ENCODE data around the gene P3H2.
A peak's percentile ranks its signal among the peaks of the same experiment; 100 is the strongest.

The P3H2 gene

DNA sequence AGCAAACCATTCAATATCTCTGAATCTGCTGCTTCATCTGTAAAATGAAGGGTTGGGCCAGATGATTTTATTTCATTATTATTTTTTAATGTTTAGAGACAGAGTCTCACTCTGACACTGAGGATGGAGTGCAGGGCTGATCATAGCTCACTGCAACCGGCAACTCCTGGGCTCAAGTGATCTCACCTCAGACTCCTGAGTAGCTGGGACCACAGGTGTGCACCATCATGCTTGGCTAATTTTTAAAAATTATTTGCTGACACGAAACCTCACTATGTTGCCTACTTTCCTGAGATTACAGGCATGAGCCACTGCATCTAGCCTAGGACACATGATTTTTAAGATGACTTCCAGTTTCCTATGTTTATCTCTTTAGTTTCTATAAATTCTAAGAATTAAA lies 105.8 kb downstream of the P3H2 start:
- DNase-seq, result no peak

DNA sequence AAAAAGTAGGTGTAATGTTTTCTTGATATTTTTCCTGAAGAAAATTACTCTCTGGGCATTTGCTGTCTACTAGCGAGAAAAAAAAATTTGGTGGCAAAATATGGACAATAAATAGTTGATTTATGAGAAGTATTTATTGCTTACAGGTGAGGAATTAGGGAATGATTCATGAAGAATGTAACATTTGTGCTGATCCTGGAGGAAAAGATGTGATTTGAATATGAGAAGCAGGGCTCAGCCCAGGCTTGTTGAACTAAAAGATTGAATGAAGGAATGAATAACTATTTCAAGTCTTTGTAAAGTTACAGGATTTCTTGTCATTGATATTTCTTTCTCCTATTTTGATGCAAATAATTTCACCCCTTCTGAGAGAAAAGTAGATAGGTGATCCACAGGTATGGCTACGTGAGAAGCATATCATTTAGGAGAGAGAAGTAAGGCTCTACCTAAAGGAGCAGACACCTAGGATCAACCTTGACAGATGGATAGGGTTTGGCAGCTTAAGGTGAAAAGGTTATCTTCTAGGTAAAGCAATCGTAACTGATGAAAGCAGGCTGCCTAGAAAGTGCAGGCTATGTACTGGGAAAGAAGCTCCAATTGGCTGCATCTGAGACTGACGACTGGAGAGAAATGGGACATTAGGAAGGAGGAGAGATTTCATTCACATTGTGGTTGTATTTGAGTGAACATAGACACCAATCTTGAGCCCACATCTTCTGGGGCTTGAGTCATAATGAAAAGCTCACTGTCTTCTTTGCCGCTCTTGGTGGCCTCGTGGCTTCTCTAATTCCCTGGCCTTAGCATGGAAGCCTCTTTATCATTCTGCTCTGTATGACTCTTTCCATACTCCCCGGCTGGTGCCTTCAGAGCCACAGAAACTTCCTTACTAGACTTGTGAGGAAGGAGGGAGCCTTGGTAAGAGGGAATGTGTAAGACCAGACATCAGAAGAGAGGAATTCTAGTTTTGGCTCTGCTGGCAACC lies 106.5 kb downstream of the P3H2 start:
- DNase-seq, result no peak

DNA sequence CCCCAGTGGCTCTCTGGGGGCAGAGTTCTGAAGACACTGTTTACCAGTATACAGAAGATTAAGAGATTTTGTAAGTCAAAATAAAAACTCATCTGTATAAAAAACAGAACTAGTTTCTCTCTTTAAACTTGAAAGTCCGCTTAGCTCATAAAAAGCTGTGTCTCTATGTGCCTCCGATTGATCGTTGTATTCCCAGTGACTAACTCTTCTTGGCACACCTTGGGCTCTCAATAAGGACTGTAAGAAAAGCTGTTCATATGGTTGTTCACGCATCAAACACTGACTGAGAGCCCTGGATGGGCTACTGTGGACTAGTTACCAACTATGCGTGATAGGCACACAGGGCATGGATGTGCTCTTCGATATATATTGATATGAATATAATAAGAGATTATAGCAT lies 107.9 kb downstream of the P3H2 start:
- no peak for DNase-seq

DNA sequence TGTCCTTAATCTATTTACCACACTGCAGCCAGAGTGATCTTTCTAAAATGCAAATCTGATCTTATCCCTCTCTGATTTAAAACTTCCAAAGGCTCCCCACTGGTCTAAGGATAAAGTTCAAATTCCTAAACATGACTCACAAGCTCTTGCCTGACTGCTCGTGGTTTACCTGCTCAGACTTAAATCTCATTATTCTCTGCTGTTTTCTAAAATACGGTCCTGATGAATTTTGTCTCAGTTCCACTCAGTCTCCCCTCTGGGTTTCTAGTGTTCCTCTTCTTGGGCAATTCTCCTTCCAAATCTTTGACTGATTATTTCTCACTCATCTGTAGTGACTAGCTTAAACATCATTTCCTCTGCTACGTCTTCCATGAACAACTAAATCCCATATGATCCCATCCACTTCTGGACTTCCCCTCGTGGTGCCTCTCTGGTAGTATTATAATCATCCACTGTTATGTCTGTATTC lies 108.3 kb downstream of the P3H2 start:
- no peak for DNase-seq

DNA sequence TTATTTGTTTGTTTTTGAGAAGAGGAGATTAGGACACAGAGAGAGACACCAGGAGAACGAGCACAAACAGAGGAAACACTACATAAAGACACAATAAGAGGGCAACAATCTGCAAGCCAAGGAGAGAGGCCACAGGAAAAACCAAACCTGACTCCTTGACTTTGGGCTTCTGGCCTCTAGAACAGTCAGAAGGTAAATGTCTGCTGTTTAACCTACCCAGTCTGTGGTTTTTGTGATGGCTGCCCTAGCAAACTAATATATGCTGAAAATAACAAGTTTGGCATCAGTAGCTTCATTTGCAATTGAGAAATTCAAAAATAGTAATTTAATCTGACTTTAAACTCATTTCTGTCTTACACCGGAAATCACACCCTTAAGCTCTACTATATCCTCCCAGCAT lies 110.2 kb downstream of the P3H2 start:
- no peak for DNase-seq

- DNase-seq, result no peak
These were observed 111.1 kb downstream of the P3H2 start for GRCh38 chr3:190009614-190010013.

- peak; percentile 45 for DNase-seq
These were observed 112.3 kb downstream of the P3H2 start for GRCh38 chr3:190008432-190008831.

DNA sequence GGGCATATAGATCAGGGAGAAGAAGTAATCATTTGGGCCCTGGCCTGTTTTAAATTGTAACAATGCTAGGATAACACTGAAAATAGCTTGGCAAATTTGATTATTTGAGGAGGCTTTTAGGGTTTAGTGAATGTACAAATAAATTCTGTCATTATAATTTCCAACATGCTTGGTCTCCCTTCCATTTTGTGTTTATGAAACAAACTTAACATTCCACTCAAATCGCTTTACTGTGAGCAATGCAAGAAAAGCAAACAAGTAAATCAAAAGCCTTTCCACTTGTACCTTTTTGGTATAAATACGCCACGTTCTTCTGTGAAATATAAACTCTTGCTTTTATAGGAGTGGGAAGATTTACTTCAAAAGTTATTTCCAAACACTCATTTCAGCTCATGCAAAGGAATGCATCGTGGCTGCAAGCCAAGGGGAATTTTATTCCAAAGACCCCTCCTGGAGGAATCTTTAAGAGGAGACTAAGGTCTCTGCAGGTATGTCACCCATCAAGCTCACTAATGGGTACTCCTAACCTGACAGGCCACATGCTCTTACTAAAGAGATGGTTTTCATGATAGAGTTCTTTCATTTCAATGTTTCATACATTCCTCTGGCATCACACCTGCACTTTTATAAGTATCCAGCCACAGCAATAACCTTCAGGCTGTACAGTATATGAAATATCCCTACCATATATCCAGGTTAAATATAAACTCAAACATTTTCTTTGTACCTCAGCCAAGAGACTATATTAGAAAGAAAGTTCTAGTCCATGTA lies 115.2 kb downstream of the P3H2 start:
- no peak for DNase-seq

GRCh38 chr3:190004656-190005055 lies 116.0 kb downstream of the P3H2 start:
- DNase-seq, result no peak

- no peak for DNase-seq
These were observed 117.0 kb downstream of the P3H2 start for GRCh38 chr3:190003681-190004123.

DNA sequence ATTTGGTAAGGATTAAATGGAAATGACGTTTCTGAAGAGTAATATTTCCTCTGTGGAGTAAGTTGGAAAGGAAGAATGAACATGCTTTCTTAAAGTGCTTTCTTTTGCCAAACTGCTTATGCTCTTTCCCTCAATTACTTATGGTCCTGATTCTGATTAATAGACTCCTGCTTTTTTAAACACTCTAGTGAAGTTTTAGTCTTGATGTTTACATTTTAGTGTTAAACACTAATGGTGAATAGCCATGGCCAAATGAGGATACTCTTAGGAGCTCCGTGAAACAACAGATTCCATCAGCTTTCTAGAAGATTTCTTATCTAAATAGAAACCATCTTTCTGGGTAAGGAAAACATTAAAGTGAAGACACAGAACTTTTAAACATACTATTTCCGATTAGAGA lies 117.6 kb downstream of the P3H2 start:
- no peak for DNase-seq

DNA sequence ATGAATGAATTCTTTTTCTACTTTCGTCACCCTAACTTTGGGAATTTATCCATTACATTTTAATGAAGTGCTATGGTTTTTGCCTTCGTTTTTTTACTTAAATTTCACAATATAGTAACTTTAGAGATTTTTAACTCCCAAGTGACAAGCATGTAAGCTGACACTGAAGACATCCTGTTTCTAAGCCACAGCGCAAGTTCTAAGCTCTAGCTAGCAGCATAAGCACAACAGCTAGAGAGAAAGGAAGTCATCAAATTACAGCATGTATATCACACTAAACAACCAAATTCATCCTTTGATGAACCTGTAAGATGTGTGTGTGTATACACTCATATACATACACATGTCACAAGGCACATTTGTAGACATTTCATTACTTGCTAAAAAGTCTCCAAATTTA lies 119.3 kb downstream of the P3H2 start:
- DNase-seq, result no peak

- no peak for DNase-seq
These were observed 119.9 kb downstream of the P3H2 start for GRCh38 chr3:190000861-190001196.

DNA sequence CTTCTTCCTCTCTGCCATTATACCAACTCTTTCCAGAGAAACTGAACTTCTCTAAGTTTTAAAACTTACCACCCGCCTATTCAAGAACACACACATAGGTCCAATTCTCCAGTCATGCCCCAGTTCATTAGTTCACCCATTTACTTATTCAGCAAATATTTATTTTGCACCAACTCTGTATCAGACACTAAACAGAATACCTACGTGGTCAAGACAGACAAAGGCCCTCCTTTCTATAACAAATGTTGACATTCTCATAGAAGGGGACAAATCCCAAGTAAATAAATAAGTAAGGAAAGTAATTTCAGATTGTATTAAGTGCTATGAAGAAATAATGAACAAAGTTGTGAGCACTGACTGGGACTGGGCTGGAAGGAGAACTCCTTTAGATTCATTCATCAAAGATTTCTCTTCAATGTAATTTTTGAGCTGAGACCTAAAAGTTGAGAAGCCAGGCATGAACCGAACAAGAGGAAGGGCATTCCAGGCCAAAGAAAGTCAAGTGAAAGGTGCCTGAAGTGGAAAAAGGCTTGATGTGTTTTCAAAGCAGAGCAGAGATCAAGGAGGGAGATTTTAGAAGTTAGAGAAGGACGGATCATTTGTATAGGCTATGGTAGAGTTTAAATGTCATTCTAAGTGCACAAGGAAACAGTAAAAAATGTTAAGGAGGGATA lies 120.4 kb downstream of the P3H2 start:
- no peak for DNase-seq

DNA sequence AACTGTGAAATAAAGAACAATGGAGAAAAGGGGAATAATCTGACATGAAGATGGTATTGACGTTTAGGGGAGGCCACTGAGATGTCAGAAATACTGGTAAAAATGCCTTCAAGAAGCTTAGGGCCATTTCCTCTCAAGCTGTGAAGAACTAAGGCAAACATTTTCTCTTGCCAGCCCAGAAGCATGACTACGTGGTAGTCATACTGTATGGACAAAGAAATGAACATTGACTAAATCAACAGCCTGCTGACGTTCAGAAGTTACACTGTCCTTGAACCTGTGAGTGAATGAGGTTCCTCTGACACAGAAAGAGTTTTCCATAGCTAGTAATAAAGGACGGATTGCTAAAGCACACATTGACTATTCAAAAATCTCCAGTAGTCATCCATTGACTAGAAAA lies 121.0 kb downstream of the P3H2 start:
- no peak for DNase-seq

- DNase-seq, result peak; percentile 77
These were observed 125.6 kb downstream of the P3H2 start for GRCh38 chr3:189995129-189995528.

- no peak for DNase-seq
These were observed 129.9 kb downstream of the P3H2 start for GRCh38 chr3:189990826-189991225.

- DNase-seq, result no peak
These were observed 131.8 kb downstream of the P3H2 start for GRCh38 chr3:189988854-189989253.

DNA sequence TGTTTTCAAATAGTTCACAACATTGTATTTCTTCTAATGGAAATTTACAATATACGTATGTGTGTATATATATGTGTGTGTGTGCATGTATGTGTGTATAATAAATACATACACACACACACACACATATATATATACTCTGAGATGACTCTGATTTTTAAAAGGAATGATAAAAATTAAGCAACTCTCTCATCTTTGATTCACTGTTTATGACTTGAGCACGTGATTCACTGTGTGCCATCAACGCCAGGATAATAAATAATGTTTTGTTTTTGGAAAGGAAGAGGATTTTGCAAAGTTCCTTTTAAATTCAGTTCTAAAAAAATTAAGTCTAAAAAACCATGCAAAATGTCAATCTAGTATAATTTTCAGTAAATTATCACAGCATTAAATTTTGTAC lies 132.4 kb downstream of the P3H2 start:
- DNase-seq, result no peak

DNA sequence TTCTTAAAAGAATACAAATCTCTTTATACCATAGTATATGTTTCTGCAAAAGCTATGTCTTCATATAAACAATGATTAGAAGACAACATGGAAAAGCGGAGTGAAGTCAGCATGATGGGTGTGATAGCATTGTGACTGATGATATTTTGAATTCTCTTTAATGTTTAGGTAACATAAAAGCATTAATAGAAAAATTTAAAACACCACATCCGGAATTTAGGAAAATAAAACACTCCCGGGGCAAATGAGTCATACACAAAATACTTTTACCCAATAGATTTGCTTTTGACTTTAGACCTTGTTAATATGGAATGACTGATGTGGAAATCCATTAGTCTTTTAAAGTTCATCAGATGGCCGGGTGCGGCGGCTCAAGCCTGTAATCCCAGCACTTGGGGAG lies 134.7 kb downstream of the P3H2 start:
- DNase-seq, result no peak

DNA sequence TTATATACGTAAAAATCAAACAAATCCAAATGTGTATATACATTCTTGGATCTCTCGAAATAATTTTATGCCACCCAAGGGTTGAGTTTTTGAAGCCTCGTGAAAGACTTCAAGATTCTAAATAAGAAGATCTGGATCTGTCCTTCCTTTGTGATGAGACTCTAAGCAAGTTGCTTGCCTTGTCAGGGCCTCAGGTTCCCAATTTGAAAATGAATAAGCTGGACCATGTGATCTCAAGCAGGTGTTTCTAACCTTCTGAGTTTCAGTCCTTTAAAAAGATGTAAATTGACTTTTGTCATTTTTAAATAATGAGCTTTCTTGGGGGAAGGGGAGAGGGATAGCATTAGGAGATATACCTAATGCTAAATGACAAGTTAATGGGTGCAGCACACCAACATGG lies 137.1 kb downstream of the P3H2 start:
- no peak for DNase-seq

DNA sequence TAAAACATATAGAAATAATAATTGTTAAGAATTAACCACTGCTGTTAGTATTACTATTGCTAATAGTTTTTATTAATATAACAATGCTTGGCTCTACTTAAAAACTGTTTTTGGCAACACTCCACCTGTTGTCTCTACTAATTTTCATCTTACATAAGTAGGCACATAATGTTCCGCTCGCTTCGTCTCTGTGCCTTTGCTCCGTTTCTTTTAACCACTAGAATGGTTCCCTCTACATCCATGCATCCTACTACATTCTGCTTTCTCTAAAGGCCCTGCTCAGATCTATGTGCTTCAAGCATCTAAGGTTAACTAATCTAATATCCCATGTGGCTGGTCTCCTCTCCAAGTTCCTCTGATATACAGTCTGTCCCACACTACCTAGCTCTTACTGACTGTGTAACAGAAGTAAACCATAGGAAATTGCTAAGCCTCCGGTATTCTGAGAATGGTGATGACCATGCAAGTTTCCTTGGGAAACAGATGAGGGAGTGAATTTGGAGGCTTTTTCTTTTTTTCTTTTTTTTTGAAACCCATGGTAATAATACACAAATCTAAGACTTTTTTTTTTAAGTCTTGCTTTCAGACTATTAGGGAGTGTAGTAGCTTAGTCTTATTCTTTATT lies 138.3 kb downstream of the P3H2 start:
- no peak for DNase-seq

GRCh38 chr3:189981668-189982067 lies 139.0 kb downstream of the P3H2 start:
- DNase-seq, result peak; percentile 55
